Ascending aorta (tissue), 2 donors: ENCODE measurements around the gene ADAMTSL3. TPM values are rescaled to one million over a fixed set of nuclear protein-coding genes. Genes with fewer than 3 reads are reported as not detected.
A peak's percentile ranks its signal among the peaks of the same experiment; 100 is the strongest.

ENCODE experiments used
- DNase-seq, 2 donors: peaks; one replicate each; pipeline ENCODE4 v3.0.0-alpha.2; 2019; ENCODE audit warnings: low spot score in 2 of 2
- H3K27ac ChIP-seq, 2 donors: fragments of 200-600 bp; sonication (generic); one replicate each; pipeline ENCODE4 v1.5.1; 2016 to 2017; ENCODE audit warnings: mild to moderate bottlenecking in 1 of 2
- H3K27me3 ChIP-seq: fragments of 200-600 bp; sonication (generic); one replicate; pipeline ENCODE4 v1.5.1; 2017
- H3K36me3 ChIP-seq, 2 donors: fragments of 200-600 bp; sonication (generic); one replicate each; pipeline ENCODE4 v1.5.1; 2016
- H3K4me1 ChIP-seq, 2 donors: fragments of 200-600 bp; sonication (generic); one replicate each; pipeline ENCODE4 v1.5.1; 2016 to 2017; ENCODE audit warnings: mild to moderate bottlenecking in 1 of 2
- H3K4me3 ChIP-seq, 2 donors: fragments of 200-600 bp; sonication (generic); one replicate each; pipeline ENCODE4 v1.5.1; 2016 to 2017; ENCODE audit warnings: mild to moderate bottlenecking in 1 of 2
- H3K9me3 ChIP-seq, 2 donors: fragments of 200-600 bp; sonication (generic); one replicate each; pipeline ENCODE4 v1.5.1; 2016
- CTCF ChIP-seq, 3 experiments: fragments of 200-600 bp in 2 of 3; fragments of 450-650 bp in 1 of 3; sonication (generic) in 2 of 3; IDR thresholded peaks; one replicate each; pipeline ENCODE4 v1.5.1; 2016 to 2019; ENCODE audit warnings: antibody characterized with exemption in 3 of 3, mild to moderate bottlenecking in 1 of 3, moderate library complexity in 1 of 3
- intact Hi-C: fragments of 100-400 bp; cut with DNase I; formaldehyde crosslinking; loops from one replicate; pipeline ENCODE4 v1.15.1; 2023
- total RNA-seq: library from RNA; depleted of rRNA; stranded (reverse); fragments of >200 nt; gene quantifications from one replicate; pipeline ENCODE4 v1.1.0, GENCODE V29; 2016

The ADAMTSL3 gene
- total RNA-seq, 1 donor from 2014 or later: 28.1 TPM

- intact Hi-C loops: no loop called here
- peak overlapping the region in 1 of 2 donors; percentile 7 for H3K27ac ChIP-seq
Measured at GRCh38 chr15:83721981-83722380, 68.1 kb downstream of the ADAMTSL3 start.

GRCh38 chr15:83723216-83723615 lies 69.3 kb downstream of the ADAMTSL3 start:
- TF ChIP-seq CTCF (IDR thresholded peaks at IDR 0.05): no peak

More at GRCh38 chr15:83721981-83722380, 68.1 kb downstream of the ADAMTSL3 start:
- DNase-seq: no peak
- no peaks in the 10 kb centered on the region for H3K27me3 ChIP-seq
- H3K9me3 ChIP-seq: peaks cover 0 to 9% of the 10 kb centered on the region in 2 donors
- TF ChIP-seq CTCF (IDR thresholded peaks at IDR 0.05): no peak
- H3K4me3 ChIP-seq: no peak overlapping the region
- H3K36me3 ChIP-seq: no peaks in the 10 kb centered on the region
- peaks cover 0 to 11% of the 10 kb centered on the region in 2 donors for H3K4me1 ChIP-seq

GRCh38 chr15:83732196-83732595 lies 78.3 kb downstream of the ADAMTSL3 start:
- Histone ChIP-seq H3K36me3 (no peaks in the 10 kb centered on the region), H3K9me3 (no peaks in the 10 kb centered on the region), H3K27me3 (no peaks in the 10 kb centered on the region), H3K4me3 (no peak overlapping the region), H3K4me1 (peaks cover 0 to 2% of the 10 kb centered on the region in 2 donors), H3K27ac (no peak overlapping the region)
- no peak for DNase-seq
- TF ChIP-seq CTCF (IDR thresholded peaks at IDR 0.05): no peak
- intact Hi-C loops: loop anchor here (10.0 kb wide), 1 partner anchor 83 kb away; no protein-coding TSS in a partner anchor

More at GRCh38 chr15:83723216-83723615, 69.3 kb downstream of the ADAMTSL3 start:
- H3K4me1 ChIP-seq: peaks cover 0 to 8% of the 10 kb centered on the region in 2 donors
- no peak overlapping the region for H3K27ac ChIP-seq
- H3K9me3 ChIP-seq: peaks cover 0 to 9% of the 10 kb centered on the region in 2 donors
- no peak for DNase-seq
- H3K36me3 ChIP-seq: no peaks in the 10 kb centered on the region
- intact Hi-C loops: no loop called here
- H3K4me3 ChIP-seq: no peak overlapping the region
- H3K27me3 ChIP-seq: no peaks in the 10 kb centered on the region

- H3K9me3 ChIP-seq: no peaks in the 10 kb centered on the region
- intact Hi-C loops: loop anchor here (10.0 kb wide), 1 partner anchor 82 kb away; no protein-coding TSS in a partner anchor
- no peak overlapping the region for H3K4me3 ChIP-seq
- no peaks in the 10 kb centered on the region for H3K36me3 ChIP-seq
- H3K27ac ChIP-seq: no peak overlapping the region
- no peak for TF ChIP-seq CTCF (IDR thresholded peaks at IDR 0.05)
- H3K27me3 ChIP-seq: no peaks in the 10 kb centered on the region
- DNase-seq: no peak
- H3K4me1 ChIP-seq: peaks cover 0 to 2% of the 10 kb centered on the region in 2 donors
Measured at GRCh38 chr15:83732770-83733169, 78.8 kb downstream of the ADAMTSL3 start.

- H3K36me3 ChIP-seq: no peaks in the 10 kb centered on the region
- no peaks in the 10 kb centered on the region for H3K27me3 ChIP-seq
- no peak for DNase-seq
- intact Hi-C loops: loop anchor here (10.0 kb wide), 1 partner anchor 82 kb away; no protein-coding TSS in a partner anchor
- no peaks in the 10 kb centered on the region for H3K9me3 ChIP-seq
- H3K4me1 ChIP-seq: peaks cover 0 to 2% of the 10 kb centered on the region in 2 donors
- no peak for TF ChIP-seq CTCF (IDR thresholded peaks at IDR 0.05)
- H3K4me3 ChIP-seq: no peak overlapping the region
- no peak overlapping the region for H3K27ac ChIP-seq
Measured at GRCh38 chr15:83733206-83733605, 79.3 kb downstream of the ADAMTSL3 start.
